ENCODE measurements around the gene MMEL1.

DNA sequence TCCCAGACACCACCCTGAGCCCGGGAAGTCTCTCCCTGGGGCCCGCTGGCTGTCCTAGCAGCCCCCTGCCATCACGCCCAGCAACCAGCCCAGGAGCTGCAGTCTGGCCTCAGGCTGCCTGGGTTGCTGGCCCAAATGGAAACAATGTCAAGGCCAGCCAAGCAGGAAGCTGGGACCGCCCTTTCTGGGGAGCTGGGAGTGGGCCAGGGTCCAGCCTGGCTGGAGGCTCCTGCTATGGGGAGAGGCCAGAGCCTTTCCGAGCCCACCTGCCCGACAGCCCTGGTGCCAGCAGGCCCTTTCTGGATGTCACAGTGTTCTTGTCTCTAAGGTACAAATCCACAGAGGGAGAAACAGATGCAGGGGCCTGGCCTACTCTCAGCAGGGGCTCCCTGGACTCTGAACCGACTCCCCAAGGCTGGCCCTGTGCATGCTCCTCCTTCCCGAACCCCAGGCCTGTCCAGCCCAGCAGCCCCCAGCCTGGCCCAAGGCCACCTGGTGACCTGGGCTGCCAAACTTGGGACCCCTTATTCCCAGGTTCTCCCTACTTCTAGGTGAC, 1.2 kb upstream of the MMEL1 start:
- TF ChIP-seq, protein P1, sequence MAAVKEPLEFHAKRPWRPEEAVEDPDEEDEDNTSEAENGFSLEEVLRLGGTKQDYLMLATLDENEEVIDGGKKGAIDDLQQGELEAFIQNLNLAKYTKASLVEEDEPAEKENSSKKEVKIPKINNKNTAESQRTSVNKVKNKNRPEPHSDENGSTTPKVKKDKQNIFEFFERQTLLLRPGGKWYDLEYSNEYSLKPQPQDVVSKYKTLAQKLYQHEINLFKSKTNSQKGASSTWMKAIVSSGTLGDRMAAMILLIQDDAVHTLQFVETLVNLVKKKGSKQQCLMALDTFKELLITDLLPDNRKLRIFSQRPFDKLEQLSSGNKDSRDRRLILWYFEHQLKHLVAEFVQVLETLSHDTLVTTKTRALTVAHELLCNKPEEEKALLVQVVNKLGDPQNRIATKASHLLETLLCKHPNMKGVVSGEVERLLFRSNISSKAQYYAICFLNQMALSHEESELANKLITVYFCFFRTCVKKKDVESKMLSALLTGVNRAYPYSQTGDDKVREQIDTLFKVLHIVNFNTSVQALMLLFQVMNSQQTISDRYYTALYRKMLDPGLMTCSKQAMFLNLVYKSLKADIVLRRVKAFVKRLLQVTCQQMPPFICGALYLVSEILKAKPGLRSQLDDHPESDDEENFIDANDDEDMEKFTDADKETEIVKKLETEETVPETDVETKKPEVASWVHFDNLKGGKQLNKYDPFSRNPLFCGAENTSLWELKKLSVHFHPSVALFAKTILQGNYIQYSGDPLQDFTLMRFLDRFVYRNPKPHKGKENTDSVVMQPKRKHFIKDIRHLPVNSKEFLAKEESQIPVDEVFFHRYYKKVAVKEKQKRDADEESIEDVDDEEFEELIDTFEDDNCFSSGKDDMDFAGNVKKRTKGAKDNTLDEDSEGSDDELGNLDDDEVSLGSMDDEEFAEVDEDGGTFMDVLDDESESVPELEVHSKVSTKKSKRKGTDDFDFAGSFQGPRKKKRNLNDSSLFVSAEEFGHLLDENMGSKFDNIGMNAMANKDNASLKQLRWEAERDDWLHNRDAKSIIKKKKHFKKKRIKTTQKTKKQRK (IDR thresholded peaks at IDR 0.05; ENCODE audit: low read length), result no peak
- TF ChIP-seq, protein P2, sequence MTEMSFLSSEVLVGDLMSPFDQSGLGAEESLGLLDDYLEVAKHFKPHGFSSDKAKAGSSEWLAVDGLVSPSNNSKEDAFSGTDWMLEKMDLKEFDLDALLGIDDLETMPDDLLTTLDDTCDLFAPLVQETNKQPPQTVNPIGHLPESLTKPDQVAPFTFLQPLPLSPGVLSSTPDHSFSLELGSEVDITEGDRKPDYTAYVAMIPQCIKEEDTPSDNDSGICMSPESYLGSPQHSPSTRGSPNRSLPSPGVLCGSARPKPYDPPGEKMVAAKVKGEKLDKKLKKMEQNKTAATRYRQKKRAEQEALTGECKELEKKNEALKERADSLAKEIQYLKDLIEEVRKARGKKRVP (CRISPR knock-in tag; IDR thresholded peaks at IDR 0.05), result no peak
- TF ChIP-seq ZNF431 (CRISPR knock-in tag; IDR thresholded peaks at IDR 0.05; ENCODE audit: borderline replicate concordance, low read depth), result no peak
- no peak for TF ChIP-seq SMC3 (IDR thresholded peaks at IDR 0.05; ENCODE audit: low read length)
- no peak for TF ChIP-seq ZNF274 (CRISPR knock-in tag; IDR thresholded peaks at IDR 0.05)
- no peak for TF ChIP-seq POLR2AphosphoS5 (IDR thresholded peaks at IDR 0.05; ENCODE audit: low read depth, low read length)
- TF ChIP-seq ZNF484 (CRISPR knock-in tag; IDR thresholded peaks at IDR 0.05; ENCODE audit: borderline replicate concordance, low read depth), result no peak

Measured in HepG2 (cell line).